ENCODE results near the gene BRAP. TPM values are rescaled to one million over a fixed set of nuclear protein-coding genes. Genes with fewer than 3 reads are reported as not detected.
"Not testable (repeated sequence)": the region's sequence is repeated elsewhere in the genome, so short reads cannot be mapped to it uniquely, and the experiment has no call there.

Gene BRAP
- total and polyA plus RNA-seq, 7 donors = 13.5 to 34.6 (median 19.6) TPM

DNA sequence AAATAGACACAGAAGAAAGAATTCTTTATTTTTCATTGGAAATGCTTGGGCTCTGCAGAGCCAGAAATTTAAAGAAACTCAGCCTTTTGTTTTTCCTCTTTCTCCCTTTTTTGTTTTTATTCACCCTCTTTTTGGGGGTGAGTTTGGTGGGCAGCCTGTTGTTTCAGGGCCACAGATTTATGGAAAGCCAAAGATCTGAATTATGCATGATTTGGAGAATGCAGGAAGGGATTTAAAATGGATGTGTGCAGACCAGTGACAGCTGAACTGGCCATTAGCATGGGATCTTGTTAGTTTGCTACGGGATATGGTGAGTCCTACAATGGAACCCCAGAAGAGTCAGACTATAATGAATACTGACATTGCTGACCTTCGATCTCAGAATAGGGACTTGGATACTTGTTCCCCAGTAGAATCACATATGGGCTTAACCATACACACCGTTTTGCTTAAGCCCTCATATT, 79.0 kb downstream of the BRAP start:
- no peak for ATAC-seq
- no peak overlapping the region for H3K4me3 ChIP-seq

DNA sequence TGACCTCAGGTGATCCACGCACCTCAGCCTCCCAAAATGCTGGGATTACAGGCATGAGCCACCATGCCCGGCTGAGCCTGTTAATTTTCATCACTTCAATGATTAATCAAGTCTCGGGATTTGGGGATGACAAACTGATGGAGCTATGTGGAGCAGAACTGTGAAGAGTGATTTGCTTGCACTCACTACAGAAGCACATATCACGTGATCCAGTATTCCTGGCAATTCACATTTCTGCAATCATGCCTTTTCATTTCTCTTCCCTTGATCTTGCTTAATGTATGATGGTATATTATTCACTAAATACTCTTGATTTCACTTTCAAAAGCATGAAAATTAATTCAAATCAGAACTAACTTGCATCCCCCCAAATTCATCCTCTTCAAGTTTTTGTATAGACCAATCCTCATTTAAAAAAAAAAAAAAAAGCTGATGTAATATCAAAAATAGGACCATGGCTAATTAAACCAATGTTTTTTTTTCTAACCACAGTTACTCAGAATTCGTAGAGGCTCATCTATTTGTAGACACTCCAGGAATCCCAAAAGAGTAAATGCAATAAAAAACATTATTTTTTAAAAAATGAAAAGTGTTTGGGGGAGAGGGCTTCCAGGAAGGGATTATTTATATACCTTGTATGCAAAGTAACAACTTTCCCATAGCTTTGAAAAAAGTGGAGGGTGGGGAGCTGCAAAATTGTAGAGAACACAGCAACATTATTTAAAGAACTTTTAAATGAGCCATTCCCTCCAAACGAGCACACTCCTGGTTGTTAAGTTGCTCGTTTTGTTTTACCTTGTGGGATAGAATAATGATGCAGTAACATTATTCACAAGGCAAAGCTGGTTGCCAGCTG, 79.6 kb downstream of the BRAP start:
- no peaks in the 10 kb centered on the region for H3K4me1 ChIP-seq
- no peak for DNase-seq
- H3K27me3 ChIP-seq (ENCODE audit: insufficient read depth in 3 of 3, low read length in 2 of 3) = no peaks in the 10 kb centered on the region
- no peaks in the 10 kb centered on the region for H3K36me3 ChIP-seq (ENCODE audit: insufficient read depth in 1 of 2, low read depth in 1 of 2)
- WGBS, 3 donors = 71 to 79% (median 72%) methylated on average over 7 of the region's 7 CpGs
- ATAC-seq = no peak
- TF ChIP-seq, protein P1, sequence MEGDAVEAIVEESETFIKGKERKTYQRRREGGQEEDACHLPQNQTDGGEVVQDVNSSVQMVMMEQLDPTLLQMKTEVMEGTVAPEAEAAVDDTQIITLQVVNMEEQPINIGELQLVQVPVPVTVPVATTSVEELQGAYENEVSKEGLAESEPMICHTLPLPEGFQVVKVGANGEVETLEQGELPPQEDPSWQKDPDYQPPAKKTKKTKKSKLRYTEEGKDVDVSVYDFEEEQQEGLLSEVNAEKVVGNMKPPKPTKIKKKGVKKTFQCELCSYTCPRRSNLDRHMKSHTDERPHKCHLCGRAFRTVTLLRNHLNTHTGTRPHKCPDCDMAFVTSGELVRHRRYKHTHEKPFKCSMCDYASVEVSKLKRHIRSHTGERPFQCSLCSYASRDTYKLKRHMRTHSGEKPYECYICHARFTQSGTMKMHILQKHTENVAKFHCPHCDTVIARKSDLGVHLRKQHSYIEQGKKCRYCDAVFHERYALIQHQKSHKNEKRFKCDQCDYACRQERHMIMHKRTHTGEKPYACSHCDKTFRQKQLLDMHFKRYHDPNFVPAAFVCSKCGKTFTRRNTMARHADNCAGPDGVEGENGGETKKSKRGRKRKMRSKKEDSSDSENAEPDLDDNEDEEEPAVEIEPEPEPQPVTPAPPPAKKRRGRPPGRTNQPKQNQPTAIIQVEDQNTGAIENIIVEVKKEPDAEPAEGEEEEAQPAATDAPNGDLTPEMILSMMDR (IDR thresholded peaks at IDR 0.05) = no peak
- H3K27ac ChIP-seq = no peak overlapping the region
- intact Hi-C loops (cut with DNase I) = no loop called here
- H3K4me3 ChIP-seq = no peak overlapping the region
- no peaks in the 10 kb centered on the region for H3K9me3 ChIP-seq

More for the DNA sequence above, 79.0 kb downstream of the BRAP start:
- Histone ChIP-seq H3K4me1 (no peaks in the 10 kb centered on the region), H3K27me3 (ENCODE audit: insufficient read depth in 3 of 3, low read length in 2 of 3) (no peaks in the 10 kb centered on the region), H3K27ac (no peak overlapping the region), H3K9me3 (no peaks in the 10 kb centered on the region), H3K36me3 (ENCODE audit: insufficient read depth in 1 of 2, low read depth in 1 of 2) (no peaks in the 10 kb centered on the region)
- WGBS, 3 donors = 58 to 76% (median 58%) methylated on average over 3 of the region's 3 CpGs
- intact Hi-C loops (cut with DNase I) = no loop called here
- TF ChIP-seq, protein P1 (IDR thresholded peaks at IDR 0.05) = no peak
- DNase-seq = no peak

DNA sequence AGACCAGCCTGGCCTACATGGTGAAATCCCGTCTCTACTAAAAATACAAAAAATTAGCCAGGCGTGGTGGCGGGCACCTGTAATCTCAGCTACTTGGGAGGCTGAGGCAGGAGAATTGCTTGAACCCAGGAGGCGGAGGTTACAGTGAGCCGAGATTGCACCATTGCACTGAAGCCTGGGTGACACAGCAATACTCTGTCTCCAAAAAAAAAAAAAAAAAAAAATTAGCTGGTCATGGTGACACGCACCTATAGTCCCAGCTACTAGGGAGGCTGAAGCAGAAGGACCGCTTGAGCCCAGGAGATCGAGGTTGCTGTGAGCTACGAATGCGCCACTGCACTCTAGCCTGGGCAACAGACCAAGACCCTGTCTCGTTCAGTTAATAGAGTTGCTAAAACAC, 82.9 kb downstream of the BRAP start:
- 92 to 98% (median 96%) methylated on average over 11 of the region's 11 CpGs for WGBS, 3 donors
- intact Hi-C loops (cut with DNase I); ATAC-seq; H3K9me3 ChIP-seq; H3K4me1 ChIP-seq; H3K27ac ChIP-seq; H3K4me3 ChIP-seq; H3K27me3 ChIP-seq (ENCODE audit: insufficient read depth in 3 of 3, low read length in 2 of 3); H3K36me3 ChIP-seq (ENCODE audit: insufficient read depth in 1 of 2, low read depth in 1 of 2); DNase-seq: not testable (repeated sequence)

DNA sequence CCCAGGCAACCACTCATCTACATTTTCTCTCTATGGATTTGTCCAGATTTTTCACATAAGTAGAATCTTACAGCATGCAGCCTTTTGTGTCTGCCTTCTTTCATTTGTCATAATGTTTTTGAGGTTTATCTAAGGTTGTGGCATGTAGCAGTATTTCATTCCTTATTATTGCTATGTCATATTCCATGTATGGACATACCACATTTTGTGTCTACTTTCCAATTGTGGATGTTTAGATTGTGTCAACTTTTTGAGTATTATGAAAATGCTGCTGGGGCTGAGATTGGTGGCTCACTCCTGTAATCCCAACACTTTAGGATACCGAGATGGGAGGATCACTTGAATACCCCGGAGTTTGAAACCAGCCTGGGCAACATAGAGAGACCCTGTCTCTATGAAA, 83.4 kb downstream of the BRAP start:
- TF ChIP-seq, protein P1 (IDR thresholded peaks at IDR 0.05) = no peak
- Histone ChIP-seq H3K27ac (no peak overlapping the region), H3K4me3 (no peak overlapping the region), H3K4me1 (peaks cover 4% of the 10 kb centered on the region), H3K9me3 (no peaks in the 10 kb centered on the region), H3K36me3 (ENCODE audit: insufficient read depth in 1 of 2, low read depth in 1 of 2) (no peaks in the 10 kb centered on the region), H3K27me3 (ENCODE audit: insufficient read depth in 3 of 3, low read length in 2 of 3) (no peaks in the 10 kb centered on the region)
- WGBS, 3 donors = 94 to 98% (median 97%) methylated on average over 2 of the region's 2 CpGs
- ATAC-seq = no peak
- no peak for DNase-seq
- intact Hi-C loops (cut with DNase I) = no loop called here

DNA sequence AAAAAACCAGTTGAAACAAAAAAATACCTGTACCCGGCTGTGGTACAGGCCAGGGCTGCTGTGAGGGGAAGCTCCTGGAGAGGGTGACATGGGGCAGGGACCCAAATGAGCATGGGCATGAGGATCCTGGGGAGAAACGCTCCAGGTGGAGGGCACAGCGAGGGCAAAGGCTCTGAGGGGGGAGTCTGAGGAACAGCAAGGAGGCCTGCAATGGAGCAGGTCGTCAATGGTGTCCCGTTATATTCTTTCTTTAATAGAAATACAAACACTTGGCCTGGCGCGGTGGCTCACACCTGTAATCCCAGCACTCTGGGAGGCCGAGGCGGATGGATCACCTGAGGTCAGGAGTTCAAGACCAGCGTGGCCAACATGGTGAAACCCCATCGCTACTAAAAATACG, 84.8 kb downstream of the BRAP start:
- H3K4me3 ChIP-seq; H3K36me3 ChIP-seq (ENCODE audit: insufficient read depth in 1 of 2, low read depth in 1 of 2); H3K9me3 ChIP-seq; ATAC-seq; H3K27me3 ChIP-seq (ENCODE audit: insufficient read depth in 3 of 3, low read length in 2 of 3); H3K27ac ChIP-seq; DNase-seq; intact Hi-C loops (cut with DNase I): not testable (repeated sequence)
- H3K4me1 ChIP-seq = peaks cover 16% of the 10 kb centered on the region
- WGBS, 3 donors = 94 to 98% (median 97%) methylated on average over 12 of the region's 12 CpGs

Measured in psoas muscle (tissue), 8 donors.